Stimulated activated naive CD8-positive, alpha-beta T cell treated with anti-CD3 and anti-CD28 coated beads, Interleukin-15, Interleukin-2, amounts not matched to agents 100 U/mL and 50 U/mL, for 24 hours (primary cell): Measurements from ENCODE around the gene PRMT5.
A peak's percentile ranks its signal among the peaks of the same experiment; 100 is the strongest.

Experiments
- ATAC-seq: fragments of 150-1000 bp; cut with Tn5 transposase; one replicate; pipeline ENCODE4 v1.10.0; 2021
- DNase-seq: peaks from one replicate; pipeline ENCODE4 v3.0.0; 2021

The PRMT5 gene

DNA sequence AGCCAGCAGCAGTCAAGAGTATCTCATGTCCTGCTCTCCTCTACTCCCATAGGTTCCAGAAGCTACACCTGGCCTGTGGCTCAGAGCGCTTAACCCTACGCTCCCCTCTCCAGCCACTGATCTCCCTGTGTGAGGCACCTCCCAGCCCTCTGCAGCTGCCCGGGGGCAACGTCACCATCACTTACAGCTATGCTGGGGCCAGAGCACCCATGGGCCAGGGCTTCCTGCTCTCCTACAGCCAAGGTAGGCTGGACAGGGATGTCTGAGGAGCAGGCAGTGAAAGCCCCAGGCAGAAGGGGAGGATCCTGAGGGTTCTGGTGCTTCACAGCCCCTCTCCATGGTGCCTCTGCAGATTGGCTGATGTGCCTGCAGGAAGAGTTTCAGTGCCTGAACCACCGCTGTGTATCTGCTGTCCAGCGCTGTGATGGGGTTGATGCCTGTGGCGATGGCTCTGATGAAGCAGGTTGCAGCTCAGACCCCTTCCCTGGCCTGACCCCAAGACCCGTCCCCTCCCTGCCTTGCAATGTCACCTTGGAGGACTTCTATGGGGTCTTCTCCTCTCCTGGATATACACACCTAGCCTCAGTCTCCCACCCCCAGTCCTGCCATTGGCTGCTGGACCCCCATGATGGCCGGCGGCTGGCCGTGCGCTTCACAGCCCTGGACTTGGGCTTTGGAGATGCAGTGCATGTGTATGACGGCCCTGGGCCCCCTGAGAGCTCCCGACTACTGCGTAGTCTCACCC lies 54.0 kb downstream of the PRMT5 start:
- DNase-seq (no peak), ATAC-seq (no peak)

DNA sequence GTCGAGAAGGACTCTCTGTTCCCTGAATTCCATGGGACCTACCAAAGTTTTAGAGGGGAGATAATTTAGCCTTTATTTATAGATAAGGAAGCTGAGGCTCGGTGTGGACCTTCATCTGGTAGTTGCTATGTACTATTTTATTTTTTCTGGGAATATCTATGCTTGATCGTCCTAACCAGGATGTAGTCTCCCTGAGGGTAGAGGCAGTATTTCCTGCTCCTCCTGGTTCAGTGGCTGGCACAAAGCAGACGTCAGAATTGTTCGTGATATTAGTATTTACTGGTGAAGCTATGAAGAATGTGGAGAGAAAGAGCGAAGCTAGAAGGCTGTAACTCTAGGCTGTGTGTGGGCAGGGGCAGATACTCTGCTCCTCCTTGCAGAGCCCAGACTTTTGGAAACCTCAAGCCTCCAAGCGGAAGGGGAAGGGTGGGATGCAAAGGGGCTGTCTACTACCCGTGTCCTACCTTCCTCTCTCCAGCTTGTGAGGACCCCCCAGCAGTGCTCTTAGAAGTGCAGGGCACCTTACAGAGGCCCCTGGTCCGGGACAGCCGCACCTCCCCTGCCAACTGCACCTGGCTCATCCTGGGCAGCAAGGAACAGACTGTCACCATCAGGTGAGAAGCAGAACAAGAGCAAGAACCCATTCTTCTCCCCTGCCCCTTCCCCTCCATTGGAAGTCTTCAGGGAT lies 56.2 kb downstream of the PRMT5 start:
- DNase-seq (no peak), ATAC-seq (no peak)

DNA sequence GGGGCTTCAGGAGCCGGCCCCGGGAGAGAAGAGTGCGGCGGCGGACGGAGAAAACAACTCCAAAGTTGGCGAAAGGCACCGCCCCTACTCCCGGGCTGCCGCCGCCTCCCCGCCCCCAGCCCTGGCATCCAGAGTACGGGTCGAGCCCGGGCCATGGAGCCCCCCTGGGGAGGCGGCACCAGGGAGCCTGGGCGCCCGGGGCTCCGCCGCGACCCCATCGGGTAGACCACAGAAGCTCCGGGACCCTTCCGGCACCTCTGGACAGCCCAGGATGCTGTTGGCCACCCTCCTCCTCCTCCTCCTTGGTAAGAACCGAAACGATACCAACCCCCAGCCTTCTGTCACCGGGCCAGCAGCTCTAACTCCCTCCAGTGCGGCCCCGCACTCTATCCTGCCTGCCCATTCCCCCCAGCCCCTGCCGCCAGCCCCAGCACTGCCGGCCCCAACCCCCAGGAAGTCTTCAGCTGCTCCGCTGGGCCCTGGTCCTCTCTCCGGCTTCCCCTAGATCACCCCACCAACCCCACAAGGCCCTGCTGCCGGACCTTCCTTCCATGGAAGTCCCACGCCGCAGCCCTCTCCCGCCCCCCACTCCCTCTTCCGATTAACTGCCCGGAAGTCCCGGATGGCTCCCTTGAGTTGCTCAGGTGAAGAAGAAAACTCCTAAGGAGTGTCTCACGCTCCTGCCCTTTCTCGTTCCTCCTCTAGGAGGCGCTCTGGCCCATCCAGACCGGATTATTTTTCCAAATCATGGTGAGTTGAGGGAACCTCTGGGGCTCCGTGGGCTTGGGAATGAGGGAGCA lies 56.9 kb downstream of the PRMT5 start:
- DNase-seq (peak; percentile 81), ATAC-seq (peak; percentile 31)

DNA sequence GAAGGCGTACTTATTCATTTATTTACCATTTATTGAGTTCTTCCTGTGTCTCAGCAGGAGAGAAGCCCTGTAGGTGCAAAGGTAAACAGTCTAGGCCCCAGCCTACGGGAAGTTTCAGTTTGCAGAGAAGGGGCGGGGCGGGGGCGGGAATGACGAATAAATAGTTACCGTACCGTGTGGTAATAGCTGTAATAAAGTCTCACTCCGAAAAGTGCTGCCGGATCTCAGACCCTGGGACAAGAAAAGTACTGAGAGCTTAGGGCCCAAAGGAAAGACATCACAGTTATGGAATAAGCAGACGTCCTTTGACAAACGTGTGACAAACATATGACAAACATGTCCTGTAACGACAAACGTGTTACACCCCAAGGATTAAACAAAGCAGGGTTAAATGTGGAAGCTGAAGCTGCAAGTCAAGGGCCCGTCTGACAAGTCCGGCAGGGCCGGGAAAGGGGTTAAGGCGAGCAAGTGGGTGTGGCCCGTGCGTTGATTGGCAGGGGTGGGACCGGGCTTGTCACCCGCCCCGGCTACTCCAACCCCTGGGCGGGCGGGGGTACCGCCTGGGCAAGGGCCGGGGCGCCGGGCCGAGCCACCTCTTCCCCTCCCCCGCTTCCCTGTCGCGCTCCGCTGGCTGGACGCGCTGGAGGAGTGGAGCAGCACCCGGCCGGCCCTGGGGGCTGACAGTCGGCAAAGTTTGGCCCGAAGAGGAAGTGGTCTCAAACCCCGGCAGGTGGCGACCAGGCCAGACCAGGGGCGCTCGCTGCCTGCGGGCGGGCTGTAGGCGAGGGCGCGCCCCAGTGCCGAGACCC lies 57.7 kb downstream of the PRMT5 start, which contains the start of gene LRP10:
Gene LRP10 (plus strand): TSS at position 517 of the 809 bp plus-strand sequence. CDS start 564 bp downstream, outside the sequence.
- DNase-seq (peak; percentile 81), ATAC-seq (peak; percentile 86)

DNA sequence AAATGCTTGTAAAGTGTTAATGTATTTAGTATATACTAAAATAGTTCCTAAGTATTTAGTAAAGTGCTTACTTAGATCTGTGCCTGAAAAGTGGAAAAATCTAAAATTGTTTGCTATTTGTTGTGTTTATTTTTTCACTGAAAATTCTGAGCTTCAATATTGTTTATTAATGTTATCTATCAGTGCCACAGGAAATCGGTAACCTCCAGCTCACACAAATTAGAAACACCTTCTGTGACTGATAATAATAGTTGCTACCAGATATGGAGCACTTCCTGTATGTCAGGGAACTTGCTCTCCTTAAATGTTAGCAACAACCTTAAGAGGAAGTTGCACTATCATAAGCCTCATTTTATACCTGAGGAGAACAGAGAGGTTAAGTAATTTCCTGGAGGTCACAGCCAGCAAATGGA lies 58.4 kb downstream of the PRMT5 start:
- ATAC-seq, result peak; percentile 53
- no peak for DNase-seq
